Mononuclear cell (primary cell): ENCODE data around the gene IL18R1. TPM values are rescaled to one million over a fixed set of nuclear protein-coding genes. Genes with fewer than 3 reads are reported as not detected.

Experiments used
- H3K27me3 ChIP-seq: 2 replicates; pipeline ENCODE4 v1.6.0; 2011; ENCODE audit warnings: low read length, control low read depth; ENCODE audit not compliant: insufficient read depth
- H3K4me1 ChIP-seq: 2 replicates; pipeline ENCODE4 v1.5.1; 2011; ENCODE audit warnings: mild to moderate bottlenecking, low read length, control low read depth; ENCODE audit not compliant: insufficient read depth
- H3K4me3 ChIP-seq: 2 replicates; pipeline ENCODE4 v1.5.1; 2011; ENCODE audit warnings: mild to moderate bottlenecking, low read length, moderate library complexity
- H3K9me3 ChIP-seq: 2 replicates; pipeline ENCODE4 v1.5.1; 2011; ENCODE audit warnings: low read depth, mild to moderate bottlenecking, control low read depth, low read length
- total RNA-seq: library from RNA; depleted of rRNA; stranded (reverse); fragments of >200 nt; gene quantifications from one replicate; pipeline ENCODE4 v1.2.3, GENCODE V29; 2012

The IL18R1 gene
- total RNA-seq, 1 donor: 6.5 TPM

DNA sequence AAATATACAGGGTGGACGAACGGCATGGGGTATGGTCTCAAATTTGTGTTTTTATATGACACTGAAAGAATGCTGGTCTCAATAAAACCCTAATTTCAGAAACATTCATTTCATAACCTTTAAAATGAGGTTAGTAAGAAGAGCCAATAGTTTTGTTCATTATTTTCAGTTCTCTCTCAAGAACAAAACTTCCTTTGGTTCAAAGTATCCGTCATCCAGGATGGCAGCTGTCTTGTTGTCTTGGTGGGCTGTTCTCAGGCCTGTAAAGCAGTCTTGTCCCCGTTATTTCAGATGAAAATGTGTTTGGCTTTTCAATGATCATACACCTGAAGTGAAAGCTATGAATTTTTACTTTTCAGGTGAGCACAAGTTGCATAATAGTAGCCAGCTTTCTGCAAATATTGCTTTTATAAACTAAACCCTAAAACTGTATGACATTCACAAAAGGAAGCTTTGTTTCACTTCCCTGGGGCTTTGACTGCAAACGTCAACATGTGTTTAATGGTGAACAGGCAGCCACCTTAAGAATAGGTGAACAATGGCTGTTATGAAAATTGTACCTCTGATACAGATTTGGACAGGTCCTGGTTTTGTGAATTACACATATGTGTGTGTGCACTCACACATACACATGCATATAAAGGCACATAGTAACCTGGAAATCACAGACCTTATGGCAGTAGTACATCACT lies 70.0 kb downstream of the IL18R1 start:
- H3K4me3 ChIP-seq: peak overlapping the region; percentile 10
- H3K4me1 ChIP-seq: peaks cover 45% of the 10 kb centered on the region
- H3K9me3 ChIP-seq: no peaks in the 10 kb centered on the region
- no peaks in the 10 kb centered on the region for H3K27me3 ChIP-seq

DNA sequence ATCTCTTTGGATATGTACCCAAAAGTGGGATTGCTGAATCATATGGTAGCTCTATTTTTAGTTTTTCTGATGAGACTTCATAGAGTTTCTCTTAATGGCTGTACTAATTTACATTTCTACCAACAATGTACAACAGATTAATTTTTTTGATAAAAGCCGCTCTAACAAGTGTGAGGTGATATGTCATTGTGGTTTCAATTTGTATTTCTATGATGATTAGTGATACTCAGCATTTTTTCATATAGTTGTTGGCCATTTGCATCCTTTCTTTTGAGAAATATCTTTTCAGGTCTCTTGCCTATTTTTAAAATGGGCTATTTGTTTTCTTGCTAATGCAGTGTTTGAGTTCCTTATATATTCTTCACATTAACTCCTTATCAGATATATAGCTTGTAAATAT lies 71.7 kb downstream of the IL18R1 start:
- Histone ChIP-seq H3K27me3 (no peaks in the 10 kb centered on the region), H3K4me3 (no peak overlapping the region), H3K9me3 (no peaks in the 10 kb centered on the region), H3K4me1 (peaks cover 37% of the 10 kb centered on the region)

- peaks cover 32% of the 10 kb centered on the region for H3K4me1 ChIP-seq
- H3K9me3 ChIP-seq: no peaks in the 10 kb centered on the region
- no peaks in the 10 kb centered on the region for H3K27me3 ChIP-seq
- no peak overlapping the region for H3K4me3 ChIP-seq
Measured at GRCh38 chr2:102428573-102428972, 73.0 kb downstream of the IL18R1 start.

DNA sequence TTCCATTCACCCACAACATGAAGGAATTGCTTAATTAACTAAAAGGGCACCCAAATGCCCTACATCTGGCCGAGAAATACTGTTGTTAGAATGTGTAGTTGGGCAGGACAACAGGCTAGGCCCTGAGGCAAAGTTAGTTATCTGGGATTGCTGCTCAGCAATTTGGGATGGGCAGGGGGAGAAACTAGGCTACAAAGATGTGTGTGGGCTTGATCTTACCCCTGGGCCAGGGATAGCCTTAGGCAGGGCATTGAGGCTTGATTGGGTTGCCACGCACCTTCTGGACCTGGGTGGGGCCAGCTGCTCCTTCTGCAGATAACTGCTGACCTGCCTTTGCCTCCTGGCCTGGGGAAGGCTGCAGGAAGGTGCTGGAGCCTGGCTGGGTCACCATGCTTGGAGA lies 76.8 kb downstream of the IL18R1 start:
- H3K4me1 ChIP-seq: peaks cover 40% of the 10 kb centered on the region

DNA sequence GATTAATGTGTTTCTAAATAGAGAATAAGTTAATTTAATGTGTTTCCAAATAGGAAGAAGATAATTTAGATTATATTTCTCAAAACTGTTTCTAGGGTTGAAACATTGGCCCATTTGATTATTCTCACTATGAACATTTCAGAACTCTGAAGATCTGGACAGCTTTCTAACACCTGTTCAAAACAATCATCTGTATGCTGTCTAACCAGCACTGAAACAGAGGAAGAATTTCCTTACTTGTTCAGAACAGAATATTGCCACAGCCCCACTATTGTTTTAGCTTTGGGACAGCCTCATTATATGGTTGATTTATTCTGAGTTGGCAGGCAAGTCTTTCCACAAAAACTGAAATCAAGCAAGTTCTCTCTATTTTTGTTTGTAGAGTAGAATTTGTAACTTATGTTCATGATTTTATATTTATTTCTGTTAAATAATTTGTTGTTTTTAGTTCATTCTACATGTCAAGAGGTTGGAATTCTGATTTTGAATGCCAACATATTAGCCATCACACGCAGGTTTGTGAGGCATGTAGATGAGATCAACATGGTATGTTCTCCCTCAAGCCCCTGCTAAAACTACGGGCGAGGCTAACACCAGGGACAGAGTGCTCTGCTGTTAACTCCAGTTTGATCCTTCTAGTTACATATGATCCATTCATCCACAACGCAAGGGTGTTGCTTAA lies 78.5 kb downstream of the IL18R1 start:
- Histone ChIP-seq H3K4me1 (peaks cover 40% of the 10 kb centered on the region), H3K27me3 (no peaks in the 10 kb centered on the region), H3K4me3 (no peak overlapping the region), H3K9me3 (no peaks in the 10 kb centered on the region)

More for the DNA sequence above, 76.8 kb downstream of the IL18R1 start:
- Histone ChIP-seq H3K4me3 (no peak overlapping the region), H3K27me3 (no peaks in the 10 kb centered on the region), H3K9me3 (no peaks in the 10 kb centered on the region)

DNA sequence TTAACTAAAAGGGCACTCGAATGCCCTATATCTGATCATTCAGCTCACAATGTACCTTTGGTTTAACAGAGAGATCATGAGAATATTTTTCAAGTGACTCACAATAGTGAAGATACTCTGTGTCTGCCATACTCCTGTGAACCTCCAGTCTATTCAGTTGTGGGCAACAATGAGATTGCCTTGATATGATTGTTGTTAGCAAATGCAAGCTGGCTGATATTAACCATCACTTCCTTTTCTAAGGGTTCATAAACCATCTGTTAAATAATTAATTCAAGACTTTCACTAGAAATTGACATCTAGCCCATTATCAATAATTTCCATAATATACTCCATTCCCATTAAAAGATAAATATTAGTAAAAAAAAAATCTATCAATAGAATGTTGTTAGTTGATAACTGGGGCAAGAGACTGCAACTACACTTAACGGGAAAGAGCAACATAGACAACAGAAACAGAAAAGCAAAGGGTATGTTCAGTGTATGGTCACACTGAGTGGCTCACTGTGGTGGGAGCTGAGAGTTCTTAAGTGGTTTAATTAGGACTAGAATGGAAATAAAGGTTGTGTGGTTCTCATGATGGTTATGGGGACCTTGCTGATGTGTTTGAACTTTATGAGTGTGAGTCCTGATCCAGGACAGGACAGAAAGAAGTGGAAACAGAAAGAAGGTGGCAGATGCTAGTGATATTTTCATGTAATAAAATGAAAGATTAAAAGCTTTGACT lies 79.2 kb downstream of the IL18R1 start:
- H3K4me3 ChIP-seq: no peak overlapping the region
- no peaks in the 10 kb centered on the region for H3K27me3 ChIP-seq
- peaks cover 40% of the 10 kb centered on the region for H3K4me1 ChIP-seq
- H3K9me3 ChIP-seq: no peaks in the 10 kb centered on the region

DNA sequence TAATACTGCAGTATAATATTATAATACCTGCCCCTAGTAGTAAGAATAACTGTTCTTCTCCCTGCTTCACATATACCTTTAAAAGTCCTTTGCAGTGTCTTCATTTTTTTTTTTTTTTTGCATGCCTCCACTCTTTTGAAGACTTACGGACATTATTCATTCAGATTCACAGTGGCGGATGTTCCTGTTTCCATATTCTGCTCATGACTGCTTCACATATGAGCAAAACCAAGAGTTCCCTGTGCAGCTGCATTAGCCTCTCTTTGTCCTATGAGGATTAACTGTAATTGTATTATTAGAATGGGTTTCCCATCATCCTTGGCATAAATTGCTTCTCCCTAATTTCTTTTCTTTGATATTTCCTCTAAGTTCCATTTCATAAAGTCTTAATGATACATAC lies 80.1 kb downstream of the IL18R1 start:
- peaks cover 40% of the 10 kb centered on the region for H3K4me1 ChIP-seq
- no peak overlapping the region for H3K4me3 ChIP-seq
- no peaks in the 10 kb centered on the region for H3K27me3 ChIP-seq
- H3K9me3 ChIP-seq: no peaks in the 10 kb centered on the region

- Histone ChIP-seq H3K4me1 (peaks cover 40% of the 10 kb centered on the region), H3K4me3 (no peak overlapping the region), H3K27me3 (no peaks in the 10 kb centered on the region), H3K9me3 (no peaks in the 10 kb centered on the region)
Measured at GRCh38 chr2:102436323-102436722, 80.7 kb downstream of the IL18R1 start.

DNA sequence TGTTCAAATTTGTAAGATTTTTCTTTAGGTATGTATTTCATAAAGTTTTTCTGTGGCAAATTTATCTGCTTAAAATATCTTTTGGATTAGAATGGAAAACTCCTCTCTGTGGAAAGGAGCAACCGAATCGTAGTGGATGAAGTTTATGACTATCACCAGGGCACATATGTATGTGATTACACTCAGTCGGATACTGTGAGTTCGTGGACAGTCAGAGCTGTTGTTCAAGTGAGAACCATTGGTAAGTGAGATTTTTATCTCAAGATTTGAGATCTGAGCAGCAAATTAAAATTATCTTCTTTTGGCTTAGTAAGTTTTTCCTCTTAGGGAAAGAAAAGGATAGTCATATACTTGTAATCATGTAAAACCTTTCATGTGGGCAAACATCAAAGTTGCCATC lies 81.5 kb downstream of the IL18R1 start:
- Histone ChIP-seq H3K4me3 (no peak overlapping the region), H3K27me3 (no peaks in the 10 kb centered on the region), H3K4me1 (peaks cover 36% of the 10 kb centered on the region), H3K9me3 (no peaks in the 10 kb centered on the region)

DNA sequence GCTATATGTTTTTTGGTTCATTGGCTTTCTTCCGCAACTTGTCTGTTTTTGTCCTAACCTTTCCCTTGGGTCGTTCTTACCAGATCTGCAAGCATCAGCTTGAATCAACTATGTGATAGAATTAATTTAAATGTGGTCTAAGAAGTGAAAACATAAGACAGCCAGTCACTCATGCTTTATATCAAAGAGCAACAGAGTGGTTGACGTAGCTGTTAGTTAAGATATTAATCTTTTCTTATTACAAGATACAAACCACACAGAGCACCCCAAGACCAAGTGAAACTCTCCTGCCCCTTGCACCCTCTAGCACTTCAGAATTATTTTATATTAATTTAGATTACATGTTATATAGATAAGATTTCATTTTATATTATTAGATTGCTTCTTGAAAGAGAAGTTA lies 82.5 kb downstream of the IL18R1 start:
- Histone ChIP-seq H3K27me3 (no peaks in the 10 kb centered on the region), H3K4me3 (no peak overlapping the region), H3K9me3 (no peaks in the 10 kb centered on the region), H3K4me1 (peaks cover 33% of the 10 kb centered on the region)

DNA sequence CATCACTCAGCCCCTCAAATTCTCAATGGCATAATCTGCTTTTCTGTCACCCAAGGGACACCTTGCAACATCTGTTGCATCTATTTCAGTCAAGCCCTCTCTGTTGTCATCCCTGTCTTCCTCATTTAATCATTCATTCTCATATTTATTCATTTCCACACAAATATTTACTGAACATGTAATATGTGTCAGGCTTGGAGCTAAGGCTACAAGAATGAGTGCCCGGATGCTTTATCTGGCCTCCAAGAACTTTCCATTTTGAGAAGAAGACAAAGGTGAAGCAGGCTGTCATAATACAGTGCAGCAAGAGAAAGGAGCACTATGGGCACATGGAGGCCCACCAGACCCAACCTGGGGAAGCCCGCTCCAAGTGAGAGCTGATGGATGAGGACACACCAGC lies 83.0 kb downstream of the IL18R1 start:
- H3K9me3 ChIP-seq: no peaks in the 10 kb centered on the region
- peaks cover 36% of the 10 kb centered on the region for H3K4me1 ChIP-seq
- no peak overlapping the region for H3K4me3 ChIP-seq
- no peaks in the 10 kb centered on the region for H3K27me3 ChIP-seq

GRCh38 chr2:102439065-102439695 lies 83.6 kb downstream of the IL18R1 start:
- Histone ChIP-seq H3K9me3 (no peaks in the 10 kb centered on the region), H3K4me1 (peaks cover 36% of the 10 kb centered on the region), H3K4me3 (no peak overlapping the region), H3K27me3 (no peaks in the 10 kb centered on the region)

DNA sequence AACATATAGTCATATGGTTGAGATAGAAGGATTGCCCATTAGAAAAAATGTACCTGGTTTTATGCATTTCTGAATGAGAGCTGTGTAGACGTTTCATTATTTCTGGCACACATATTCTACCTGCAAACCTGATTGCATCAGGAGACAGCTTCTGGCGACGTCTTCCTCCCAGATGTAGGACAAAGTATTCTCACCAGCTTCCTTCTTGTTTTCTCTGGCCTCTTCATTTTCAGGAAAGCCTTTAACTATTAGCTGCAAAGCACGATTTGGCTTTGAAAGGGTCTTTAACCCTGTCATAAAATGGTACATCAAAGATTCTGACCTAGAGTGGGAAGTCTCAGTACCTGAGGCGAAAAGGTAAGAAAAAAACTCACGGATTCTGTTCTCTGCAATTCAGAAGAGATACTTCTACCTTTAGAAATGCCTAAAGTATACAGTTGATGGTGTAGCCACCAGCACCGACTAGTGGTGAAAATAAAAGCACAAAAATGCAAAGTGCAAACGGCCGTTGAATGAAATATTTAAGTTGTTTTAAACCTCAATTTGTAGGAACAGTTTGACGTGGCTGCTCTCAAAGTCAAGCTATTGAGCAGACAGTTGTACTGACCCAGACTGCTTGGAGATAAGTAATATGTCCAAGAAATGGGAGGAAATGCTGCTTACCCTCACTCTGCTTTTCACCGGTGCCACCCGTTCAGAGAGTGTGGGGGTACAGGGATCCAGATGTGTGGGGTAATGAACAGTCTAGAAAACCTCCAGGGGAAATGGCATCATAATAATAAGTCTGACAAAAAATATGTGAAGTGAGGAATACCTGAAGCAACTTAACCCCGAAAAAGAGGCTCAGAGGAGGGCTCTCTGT lies 87.6 kb downstream of the IL18R1 start:
- no peak overlapping the region for H3K4me3 ChIP-seq
- no peaks in the 10 kb centered on the region for H3K27me3 ChIP-seq

DNA sequence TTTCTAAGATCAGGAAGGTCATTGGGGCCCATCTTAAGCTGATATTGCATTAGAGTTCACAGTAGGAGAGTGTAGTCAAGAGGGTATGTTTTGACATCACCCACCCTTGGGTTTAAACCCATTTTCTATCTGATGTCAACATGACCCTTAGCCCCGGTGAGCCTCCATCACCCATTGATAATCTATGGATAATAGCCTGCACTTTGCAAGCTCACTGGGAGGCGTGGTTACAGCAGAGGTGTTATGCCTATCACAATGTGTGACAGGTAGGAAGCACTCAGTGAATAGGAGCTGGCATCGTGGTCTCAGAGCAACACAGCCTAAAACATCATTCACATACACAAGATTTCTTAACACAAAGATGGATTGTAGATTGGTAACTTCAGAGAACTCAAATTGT lies 88.6 kb downstream of the IL18R1 start:
- Histone ChIP-seq H3K27me3 (no peaks in the 10 kb centered on the region), H3K4me3 (no peak overlapping the region), H3K4me1 (peaks cover 8% of the 10 kb centered on the region), H3K9me3 (no peaks in the 10 kb centered on the region)

More for the DNA sequence above, 87.6 kb downstream of the IL18R1 start:
- H3K9me3 ChIP-seq: no peaks in the 10 kb centered on the region
- peaks cover 8% of the 10 kb centered on the region for H3K4me1 ChIP-seq
